ENCODE results near the gene KIAA0825. TPM values are rescaled to one million over a fixed set of nuclear protein-coding genes. Genes with fewer than 3 reads are reported as not detected.

The KIAA0825 gene
- total and polyA plus RNA-seq, 3 donors from 2014 or later: 4.1 to 11.2 (median 9.3) TPM

- H3K27ac ChIP-seq: no peak overlapping the region
- H3K4me3 ChIP-seq: no peak overlapping the region
- TF ChIP-seq, protein P1, sequence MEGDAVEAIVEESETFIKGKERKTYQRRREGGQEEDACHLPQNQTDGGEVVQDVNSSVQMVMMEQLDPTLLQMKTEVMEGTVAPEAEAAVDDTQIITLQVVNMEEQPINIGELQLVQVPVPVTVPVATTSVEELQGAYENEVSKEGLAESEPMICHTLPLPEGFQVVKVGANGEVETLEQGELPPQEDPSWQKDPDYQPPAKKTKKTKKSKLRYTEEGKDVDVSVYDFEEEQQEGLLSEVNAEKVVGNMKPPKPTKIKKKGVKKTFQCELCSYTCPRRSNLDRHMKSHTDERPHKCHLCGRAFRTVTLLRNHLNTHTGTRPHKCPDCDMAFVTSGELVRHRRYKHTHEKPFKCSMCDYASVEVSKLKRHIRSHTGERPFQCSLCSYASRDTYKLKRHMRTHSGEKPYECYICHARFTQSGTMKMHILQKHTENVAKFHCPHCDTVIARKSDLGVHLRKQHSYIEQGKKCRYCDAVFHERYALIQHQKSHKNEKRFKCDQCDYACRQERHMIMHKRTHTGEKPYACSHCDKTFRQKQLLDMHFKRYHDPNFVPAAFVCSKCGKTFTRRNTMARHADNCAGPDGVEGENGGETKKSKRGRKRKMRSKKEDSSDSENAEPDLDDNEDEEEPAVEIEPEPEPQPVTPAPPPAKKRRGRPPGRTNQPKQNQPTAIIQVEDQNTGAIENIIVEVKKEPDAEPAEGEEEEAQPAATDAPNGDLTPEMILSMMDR (IDR thresholded peaks at IDR 0.05): no peak
- no peak for TF ChIP-seq POLR2A (IDR thresholded peaks at IDR 0.05)
- H3K9me3 ChIP-seq: no peaks in the 10 kb centered on the region
- no peaks in the 10 kb centered on the region for H3K36me3 ChIP-seq (ENCODE audit: low read depth, missing control alignments)
- intact Hi-C loops (cut with DNase I; ENCODE audit: low total_unique reads): no loop called here
- no peaks in the 10 kb centered on the region for H3K27me3 ChIP-seq
- DNase-seq: no peak
- no peaks in the 10 kb centered on the region for H3K4me1 ChIP-seq
- WGBS, 2 donors: 76 to 79% methylated on average over 6 of the region's 6 CpGs
Observed at GRCh38 chr5:94316916-94317838, 301.2 kb downstream of the KIAA0825 start.

GRCh38 chr5:94314460-94315131 lies 303.8 kb downstream of the KIAA0825 start:
- Histone ChIP-seq H3K27me3 (no peaks in the 10 kb centered on the region), H3K9me3 (no peaks in the 10 kb centered on the region), H3K36me3 (ENCODE audit: low read depth, missing control alignments) (no peaks in the 10 kb centered on the region), H3K4me1 (no peaks in the 10 kb centered on the region), H3K27ac (no peak overlapping the region), H3K4me3 (no peak overlapping the region)
- DNase-seq: no peak
- WGBS, 2 donors: 54 to 65% methylated on average over 7 of the region's 7 CpGs
- intact Hi-C loops (cut with DNase I; ENCODE audit: low total_unique reads): no loop called here
- TF ChIP-seq, protein P1 (IDR thresholded peaks at IDR 0.05): no peak
- no peak for TF ChIP-seq POLR2A (IDR thresholded peaks at IDR 0.05)

DNA sequence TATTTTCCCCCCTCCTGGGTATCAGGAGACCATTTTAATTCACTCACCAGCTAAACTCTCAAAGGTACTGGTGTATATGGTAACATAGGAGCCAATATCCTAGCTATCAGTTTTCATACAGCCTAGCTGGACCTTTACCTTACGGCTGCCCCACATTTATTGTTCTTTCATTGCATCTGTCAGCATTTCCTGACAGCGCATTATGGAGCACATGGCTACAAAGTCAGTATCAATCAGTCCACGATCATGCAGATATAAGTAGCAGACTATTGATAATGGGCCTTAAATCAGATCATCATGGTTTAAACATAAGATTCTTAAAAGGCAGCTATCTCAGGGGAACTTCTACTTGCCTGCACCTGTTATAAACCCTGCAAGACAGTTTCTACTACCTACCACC lies 304.7 kb downstream of the KIAA0825 start:
- Histone ChIP-seq H3K4me3 (no peak overlapping the region), H3K27ac (no peak overlapping the region), H3K4me1 (no peaks in the 10 kb centered on the region), H3K9me3 (no peaks in the 10 kb centered on the region), H3K27me3 (no peaks in the 10 kb centered on the region), H3K36me3 (ENCODE audit: low read depth, missing control alignments) (no peaks in the 10 kb centered on the region)
- intact Hi-C loops (cut with DNase I; ENCODE audit: low total_unique reads): no loop called here
- no peak for DNase-seq
- TF ChIP-seq, protein P1 (IDR thresholded peaks at IDR 0.05): no peak
- TF ChIP-seq POLR2A (IDR thresholded peaks at IDR 0.05): no peak
- WGBS, 2 donors: 80 to 87% methylated on average over 3 of the region's 3 CpGs

- no peaks in the 10 kb centered on the region for H3K9me3 ChIP-seq
- no peaks in the 10 kb centered on the region for H3K36me3 ChIP-seq (ENCODE audit: low read depth, missing control alignments)
- no peak overlapping the region for H3K27ac ChIP-seq
- DNase-seq: no peak
- 84 to 86% methylated on average over 3 of the region's 3 CpGs for WGBS, 2 donors
- H3K4me3 ChIP-seq: no peak overlapping the region
- no peaks in the 10 kb centered on the region for H3K4me1 ChIP-seq
- intact Hi-C loops (cut with DNase I; ENCODE audit: low total_unique reads): no loop called here
- TF ChIP-seq, protein P1 (IDR thresholded peaks at IDR 0.05): no peak
- no peak for TF ChIP-seq POLR2A (IDR thresholded peaks at IDR 0.05)
- no peaks in the 10 kb centered on the region for H3K27me3 ChIP-seq
Observed at GRCh38 chr5:94313188-94313587, 305.2 kb downstream of the KIAA0825 start.

Measured in testis (tissue), 3 donors.